Measurements from ENCODE around the gene RASGEF1B. TPM values are rescaled to one million over a fixed set of nuclear protein-coding genes. Genes with fewer than 3 reads are reported as not detected.

RASGEF1B gene
- total RNA-seq = 1.2 and 1.4 TPM in 2 replicates

GRCh38 chr4:81471588-81472280, at the start of gene RASGEF1B:
TSS of gene RASGEF1B (minus strand) at chr4:81471907. CDS start at chr4:81459508, 12,399 bp downstream.

